ENCODE measurements around the gene HOXC6. TPM values are rescaled to one million over a fixed set of nuclear protein-coding genes. Genes with fewer than 3 reads are reported as not detected.

Gene HOXC6
- total and polyA plus RNA-seq, 2 experiments from 2014 or later: not detected

DNA sequence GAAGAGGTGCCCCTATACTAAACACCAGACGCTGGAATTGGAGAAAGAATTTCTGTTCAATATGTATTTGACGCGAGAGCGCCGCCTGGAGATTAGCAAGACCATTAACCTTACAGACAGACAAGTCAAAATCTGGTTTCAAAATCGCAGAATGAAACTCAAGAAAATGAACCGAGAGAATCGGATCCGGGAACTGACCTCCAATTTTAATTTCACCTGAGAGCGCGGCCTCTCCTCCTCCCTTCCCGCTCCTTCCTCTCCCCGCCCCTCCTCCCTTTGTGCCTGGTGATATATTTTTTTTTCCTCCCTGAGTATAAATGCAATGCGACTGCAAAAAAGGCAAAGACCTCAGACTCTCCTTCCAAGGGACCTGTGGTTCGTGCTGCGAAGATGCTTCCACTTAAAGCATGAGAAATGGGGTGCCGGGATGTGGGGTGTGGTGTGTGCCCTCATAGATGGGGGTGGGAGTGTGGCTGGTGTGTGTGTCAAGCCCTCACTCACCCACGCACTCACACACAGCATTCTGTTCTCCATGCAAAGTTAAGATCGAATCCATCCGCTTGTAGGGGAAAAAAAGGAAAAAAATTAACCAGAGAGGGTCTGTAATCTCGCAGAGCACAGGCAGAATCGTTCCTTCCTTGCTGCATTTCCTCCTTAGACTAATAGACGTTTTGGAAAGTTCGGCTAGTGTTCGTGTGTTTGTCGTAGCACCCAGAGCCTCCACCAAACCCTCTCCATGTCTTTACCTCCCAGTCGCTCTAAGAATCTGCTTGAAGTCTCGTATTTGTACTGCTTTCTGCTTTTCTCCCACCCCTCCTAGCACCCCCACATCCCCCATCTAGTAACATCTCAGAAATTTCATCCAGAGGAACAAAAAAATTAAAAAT is 38.8 kb upstream of the HOXC6 start:
- Mint-ChIP-seq H3K9me3 (peaks cover 5% of the 10 kb centered on the region; the same call in 2 of the 3 replicates), H3K4me1 (peaks cover 33% of the 10 kb centered on the region), H3K27me3 (ENCODE audit: insufficient read depth, low read depth, poor library complexity) (peaks cover 100% of the 10 kb centered on the region), H3K36me3 (ENCODE audit: low read depth) (no peaks in the 10 kb centered on the region; the same call in 2 of the 3 replicates), H3K4me3 (no peak overlapping the region), H3K27ac (no peak overlapping the region)
- Histone ChIP-seq H4K20me1 (replicated peaks; ENCODE audit: insufficient read depth) (peaks cover 44% of the 10 kb centered on the region), H3K4me1 (ENCODE audit: insufficient read depth) (peaks cover 43% of the 10 kb centered on the region), H3K4me3 (0 out of 2 replicates have a peak overlapping the region, but pooled peaks have one; percentile 12), H3K27me3 (ENCODE audit: insufficient read depth) (peaks cover 98% of the 10 kb centered on the region), H2AFZ (no peak overlapping the region), H3K79me2 (replicated peaks; ENCODE audit: insufficient read depth) (no peaks in the 10 kb centered on the region), H3F3A (replicated peaks; ENCODE audit: low read depth) (peaks cover 41% of the 10 kb centered on the region), H3K36me3 (ENCODE audit: insufficient read depth) (no peaks in the 10 kb centered on the region), H3K27ac (ENCODE audit: low read depth) (no peak overlapping the region), H3K9me2 (ENCODE audit: insufficient read depth) (no peaks in the 10 kb centered on the region), H3K4me2 (no peak overlapping the region)
- TF ChIP-seq EZH2 (IDR thresholded peaks at IDR 0.05; ENCODE audit: low read depth, unreplicated experiment) (peak; percentile 91), JUNB (IDR thresholded peaks at IDR 0.05; ENCODE audit: unreplicated experiment) (no peak), POLR2AphosphoS5 (IDR thresholded peaks at IDR 0.05; ENCODE audit: low read depth) (no peak), NANOG (IDR thresholded peaks at IDR 0.05; ENCODE audit: borderline replicate concordance) (no peak), EZH2phosphoT487 (IDR thresholded peaks at IDR 0.05; ENCODE audit: unreplicated experiment) (peak; percentile 78), ZNF114 (CRISPR knock-in tag; IDR thresholded peaks at IDR 0.05) (no peak), ZNF331 (CRISPR knock-in tag; IDR thresholded peaks at IDR 0.05; ENCODE audit: low read depth) (no peak), STAT1 (IDR thresholded peaks at IDR 0.05; ENCODE audit: unreplicated experiment) (no peak), CREB1 (CRISPR knock-in tag; IDR thresholded peaks at IDR 0.05; ENCODE audit: low read depth) (no peak)
- TF ChIP-seq, protein P1, sequence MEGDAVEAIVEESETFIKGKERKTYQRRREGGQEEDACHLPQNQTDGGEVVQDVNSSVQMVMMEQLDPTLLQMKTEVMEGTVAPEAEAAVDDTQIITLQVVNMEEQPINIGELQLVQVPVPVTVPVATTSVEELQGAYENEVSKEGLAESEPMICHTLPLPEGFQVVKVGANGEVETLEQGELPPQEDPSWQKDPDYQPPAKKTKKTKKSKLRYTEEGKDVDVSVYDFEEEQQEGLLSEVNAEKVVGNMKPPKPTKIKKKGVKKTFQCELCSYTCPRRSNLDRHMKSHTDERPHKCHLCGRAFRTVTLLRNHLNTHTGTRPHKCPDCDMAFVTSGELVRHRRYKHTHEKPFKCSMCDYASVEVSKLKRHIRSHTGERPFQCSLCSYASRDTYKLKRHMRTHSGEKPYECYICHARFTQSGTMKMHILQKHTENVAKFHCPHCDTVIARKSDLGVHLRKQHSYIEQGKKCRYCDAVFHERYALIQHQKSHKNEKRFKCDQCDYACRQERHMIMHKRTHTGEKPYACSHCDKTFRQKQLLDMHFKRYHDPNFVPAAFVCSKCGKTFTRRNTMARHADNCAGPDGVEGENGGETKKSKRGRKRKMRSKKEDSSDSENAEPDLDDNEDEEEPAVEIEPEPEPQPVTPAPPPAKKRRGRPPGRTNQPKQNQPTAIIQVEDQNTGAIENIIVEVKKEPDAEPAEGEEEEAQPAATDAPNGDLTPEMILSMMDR (conservative IDR thresholded peaks at IDR 0.05; ENCODE audit: low read depth in 2 of 2): peak; percentile 39 to 56
- TF ChIP-seq, protein P2, sequence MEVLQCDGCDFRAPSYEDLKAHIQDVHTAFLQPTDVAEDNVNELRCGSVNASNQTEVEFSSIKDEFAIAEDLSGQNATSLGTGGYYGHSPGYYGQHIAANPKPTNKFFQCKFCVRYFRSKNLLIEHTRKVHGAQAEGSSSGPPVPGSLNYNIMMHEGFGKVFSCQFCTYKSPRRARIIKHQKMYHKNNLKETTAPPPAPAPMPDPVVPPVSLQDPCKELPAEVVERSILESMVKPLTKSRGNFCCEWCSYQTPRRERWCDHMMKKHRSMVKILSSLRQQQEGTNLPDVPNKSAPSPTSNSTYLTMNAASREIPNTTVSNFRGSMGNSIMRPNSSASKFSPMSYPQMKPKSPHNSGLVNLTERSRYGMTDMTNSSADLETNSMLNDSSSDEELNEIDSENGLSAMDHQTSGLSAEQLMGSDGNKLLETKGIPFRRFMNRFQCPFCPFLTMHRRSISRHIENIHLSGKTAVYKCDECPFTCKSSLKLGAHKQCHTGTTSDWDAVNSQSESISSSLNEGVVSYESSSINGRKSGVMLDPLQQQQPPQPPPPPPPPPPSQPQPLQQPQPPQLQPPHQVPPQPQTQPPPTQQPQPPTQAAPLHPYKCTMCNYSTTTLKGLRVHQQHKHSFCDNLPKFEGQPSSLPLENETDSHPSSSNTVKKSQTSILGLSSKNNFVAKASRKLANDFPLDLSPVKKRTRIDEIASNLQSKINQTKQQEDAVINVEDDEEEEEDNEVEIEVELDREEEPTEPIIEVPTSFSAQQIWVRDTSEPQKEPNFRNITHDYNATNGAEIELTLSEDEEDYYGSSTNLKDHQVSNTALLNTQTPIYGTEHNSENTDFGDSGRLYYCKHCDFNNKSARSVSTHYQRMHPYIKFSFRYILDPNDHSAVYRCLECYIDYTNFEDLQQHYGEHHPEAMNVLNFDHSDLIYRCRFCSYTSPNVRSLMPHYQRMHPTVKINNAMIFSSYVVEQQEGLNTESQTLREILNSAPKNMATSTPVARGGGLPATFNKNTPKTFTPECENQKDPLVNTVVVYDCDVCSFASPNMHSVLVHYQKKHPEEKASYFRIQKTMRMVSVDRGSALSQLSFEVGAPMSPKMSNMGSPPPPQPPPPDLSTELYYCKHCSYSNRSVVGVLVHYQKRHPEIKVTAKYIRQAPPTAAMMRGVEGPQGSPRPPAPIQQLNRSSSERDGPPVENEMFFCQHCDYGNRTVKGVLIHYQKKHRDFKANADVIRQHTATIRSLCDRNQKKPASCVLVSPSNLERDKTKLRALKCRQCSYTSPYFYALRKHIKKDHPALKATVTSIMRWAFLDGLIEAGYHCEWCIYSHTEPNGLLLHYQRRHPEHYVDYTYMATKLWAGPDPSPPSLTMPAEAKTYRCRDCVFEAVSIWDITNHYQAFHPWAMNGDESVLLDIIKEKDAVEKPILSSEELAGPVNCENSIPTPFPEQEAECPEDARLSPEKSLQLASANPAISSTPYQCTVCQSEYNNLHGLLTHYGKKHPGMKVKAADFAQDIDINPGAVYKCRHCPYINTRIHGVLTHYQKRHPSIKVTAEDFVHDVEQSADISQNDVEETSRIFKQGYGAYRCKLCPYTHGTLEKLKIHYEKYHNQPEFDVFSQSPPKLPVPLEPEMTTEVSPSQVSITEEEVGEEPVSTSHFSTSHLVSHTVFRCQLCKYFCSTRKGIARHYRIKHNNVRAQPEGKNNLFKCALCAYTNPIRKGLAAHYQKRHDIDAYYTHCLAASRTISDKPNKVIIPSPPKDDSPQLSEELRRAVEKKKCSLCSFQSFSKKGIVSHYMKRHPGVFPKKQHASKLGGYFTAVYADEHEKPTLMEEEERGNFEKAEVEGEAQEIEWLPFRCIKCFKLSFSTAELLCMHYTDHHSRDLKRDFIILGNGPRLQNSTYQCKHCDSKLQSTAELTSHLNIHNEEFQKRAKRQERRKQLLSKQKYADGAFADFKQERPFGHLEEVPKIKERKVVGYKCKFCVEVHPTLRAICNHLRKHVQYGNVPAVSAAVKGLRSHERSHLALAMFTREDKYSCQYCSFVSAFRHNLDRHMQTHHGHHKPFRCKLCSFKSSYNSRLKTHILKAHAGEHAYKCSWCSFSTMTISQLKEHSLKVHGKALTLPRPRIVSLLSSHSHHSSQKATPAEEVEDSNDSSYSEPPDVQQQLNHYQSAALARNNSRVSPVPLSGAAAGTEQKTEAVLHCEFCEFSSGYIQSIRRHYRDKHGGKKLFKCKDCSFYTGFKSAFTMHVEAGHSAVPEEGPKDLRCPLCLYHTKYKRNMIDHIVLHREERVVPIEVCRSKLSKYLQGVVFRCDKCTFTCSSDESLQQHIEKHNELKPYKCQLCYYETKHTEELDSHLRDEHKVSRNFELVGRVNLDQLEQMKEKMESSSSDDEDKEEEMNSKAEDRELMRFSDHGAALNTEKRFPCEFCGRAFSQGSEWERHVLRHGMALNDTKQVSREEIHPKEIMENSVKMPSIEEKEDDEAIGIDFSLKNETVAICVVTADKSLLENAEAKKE (CRISPR knock-in tag; IDR thresholded peaks at IDR 0.05): no peak
- TF ChIP-seq, protein P3, sequence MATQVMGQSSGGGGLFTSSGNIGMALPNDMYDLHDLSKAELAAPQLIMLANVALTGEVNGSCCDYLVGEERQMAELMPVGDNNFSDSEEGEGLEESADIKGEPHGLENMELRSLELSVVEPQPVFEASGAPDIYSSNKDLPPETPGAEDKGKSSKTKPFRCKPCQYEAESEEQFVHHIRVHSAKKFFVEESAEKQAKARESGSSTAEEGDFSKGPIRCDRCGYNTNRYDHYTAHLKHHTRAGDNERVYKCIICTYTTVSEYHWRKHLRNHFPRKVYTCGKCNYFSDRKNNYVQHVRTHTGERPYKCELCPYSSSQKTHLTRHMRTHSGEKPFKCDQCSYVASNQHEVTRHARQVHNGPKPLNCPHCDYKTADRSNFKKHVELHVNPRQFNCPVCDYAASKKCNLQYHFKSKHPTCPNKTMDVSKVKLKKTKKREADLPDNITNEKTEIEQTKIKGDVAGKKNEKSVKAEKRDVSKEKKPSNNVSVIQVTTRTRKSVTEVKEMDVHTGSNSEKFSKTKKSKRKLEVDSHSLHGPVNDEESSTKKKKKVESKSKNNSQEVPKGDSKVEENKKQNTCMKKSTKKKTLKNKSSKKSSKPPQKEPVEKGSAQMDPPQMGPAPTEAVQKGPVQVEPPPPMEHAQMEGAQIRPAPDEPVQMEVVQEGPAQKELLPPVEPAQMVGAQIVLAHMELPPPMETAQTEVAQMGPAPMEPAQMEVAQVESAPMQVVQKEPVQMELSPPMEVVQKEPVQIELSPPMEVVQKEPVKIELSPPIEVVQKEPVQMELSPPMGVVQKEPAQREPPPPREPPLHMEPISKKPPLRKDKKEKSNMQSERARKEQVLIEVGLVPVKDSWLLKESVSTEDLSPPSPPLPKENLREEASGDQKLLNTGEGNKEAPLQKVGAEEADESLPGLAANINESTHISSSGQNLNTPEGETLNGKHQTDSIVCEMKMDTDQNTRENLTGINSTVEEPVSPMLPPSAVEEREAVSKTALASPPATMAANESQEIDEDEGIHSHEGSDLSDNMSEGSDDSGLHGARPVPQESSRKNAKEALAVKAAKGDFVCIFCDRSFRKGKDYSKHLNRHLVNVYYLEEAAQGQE (IDR thresholded peaks at IDR 0.05; ENCODE audit: unreplicated experiment): no peak
- TF ChIP-seq, protein P4, sequence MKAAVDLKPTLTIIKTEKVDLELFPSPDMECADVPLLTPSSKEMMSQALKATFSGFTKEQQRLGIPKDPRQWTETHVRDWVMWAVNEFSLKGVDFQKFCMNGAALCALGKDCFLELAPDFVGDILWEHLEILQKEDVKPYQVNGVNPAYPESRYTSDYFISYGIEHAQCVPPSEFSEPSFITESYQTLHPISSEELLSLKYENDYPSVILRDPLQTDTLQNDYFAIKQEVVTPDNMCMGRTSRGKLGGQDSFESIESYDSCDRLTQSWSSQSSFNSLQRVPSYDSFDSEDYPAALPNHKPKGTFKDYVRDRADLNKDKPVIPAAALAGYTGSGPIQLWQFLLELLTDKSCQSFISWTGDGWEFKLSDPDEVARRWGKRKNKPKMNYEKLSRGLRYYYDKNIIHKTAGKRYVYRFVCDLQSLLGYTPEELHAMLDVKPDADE (IDR thresholded peaks at IDR 0.05): no peak
- DNase-seq (ENCODE audit: low spot score): peak; percentile 68
- ATAC-seq: no peak

All from GM23338 (cell line).